NCI-H82 treated with DMSO at 0.1 percent for 48 hours (cell line): Measurements from ENCODE around the gene DNASE1L3.

Source experiments
- DNase-seq: peaks from one replicate; lab custom pipeline; 2025; ENCODE audit not compliant: unreplicated experiment; lab: John Stamatoyannopoulos, UW

Gene DNASE1L3

DNA sequence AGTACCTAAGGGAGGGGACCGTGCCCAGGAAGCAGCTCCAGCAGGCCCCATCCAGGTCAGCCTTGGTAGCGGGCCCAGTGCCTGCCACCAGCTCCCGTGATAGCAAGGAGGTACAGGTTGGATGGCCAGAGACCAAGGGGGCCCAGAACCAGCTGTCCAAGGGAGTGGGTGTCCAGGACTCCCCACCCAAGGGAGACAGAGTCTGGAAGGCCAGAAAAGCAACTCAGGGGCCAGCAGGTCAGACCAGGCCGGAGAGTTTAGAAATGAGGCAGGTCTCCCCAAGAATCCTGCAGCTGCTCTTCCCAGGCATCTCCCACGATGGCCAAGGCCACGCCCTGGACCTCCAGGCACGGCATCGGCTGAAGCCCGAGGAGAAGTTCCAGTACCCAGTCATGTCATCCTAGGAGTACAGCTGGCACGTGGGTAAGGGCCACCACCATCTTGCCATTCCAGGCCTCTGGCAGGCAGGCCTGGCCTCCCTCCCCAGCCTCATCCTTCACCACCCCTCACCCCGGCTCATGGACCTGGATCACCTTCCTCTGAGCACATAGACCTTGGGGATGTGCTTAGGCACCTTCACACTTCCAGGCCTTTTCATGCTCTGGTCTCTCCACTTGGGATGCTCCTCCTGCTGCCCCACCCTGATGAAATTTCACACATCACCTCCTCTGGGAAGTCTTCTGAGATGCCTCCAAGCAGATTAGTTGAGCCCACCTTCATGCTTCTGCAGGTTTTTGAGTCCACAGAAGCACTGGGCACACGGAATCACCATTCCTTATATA lies 30.5 kb downstream of the DNASE1L3 start:
- no peak for DNase-seq

DNA sequence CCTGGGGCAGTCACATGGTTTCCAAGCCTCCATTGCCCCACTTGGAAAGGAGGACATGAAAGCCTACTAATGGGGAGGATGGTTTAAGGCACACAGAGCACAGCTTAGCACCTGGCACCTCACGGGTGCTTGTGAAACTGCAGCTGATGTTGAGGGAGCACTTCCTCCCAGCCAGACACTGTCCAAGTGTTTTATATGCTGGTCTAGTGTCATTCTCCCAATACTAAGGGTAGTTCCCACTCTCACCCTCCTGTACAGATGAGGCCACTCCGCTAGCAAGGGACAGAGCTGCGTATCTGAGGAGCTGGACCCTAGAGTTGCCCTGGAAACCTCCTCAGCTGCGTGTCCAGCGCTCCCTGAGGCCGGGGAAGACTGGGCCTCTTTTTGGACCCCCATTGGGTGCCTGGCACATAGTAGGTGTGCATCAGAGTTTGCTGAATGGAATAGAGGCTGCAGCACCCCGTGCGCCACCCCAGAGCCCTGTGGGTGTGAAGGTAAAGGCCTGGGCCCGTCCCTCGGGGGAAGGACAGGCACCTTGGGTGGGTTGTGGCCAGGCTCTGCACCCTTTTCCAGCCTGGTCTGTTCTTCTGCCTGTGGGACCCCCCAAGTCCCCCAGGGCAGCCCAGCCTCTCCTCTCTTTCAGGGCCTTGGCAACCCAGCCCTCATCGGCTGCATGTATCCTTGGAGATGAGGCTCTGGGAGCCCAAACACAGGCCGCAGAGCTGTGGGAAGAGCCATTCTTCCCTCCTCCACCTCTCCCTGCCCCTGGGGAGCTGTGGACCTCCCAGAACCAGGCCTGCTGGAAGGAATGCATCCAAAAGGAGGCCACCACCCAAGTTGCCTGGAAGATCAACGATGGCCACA lies 31.3 kb downstream of the DNASE1L3 start:
- DNase-seq, result no peak

DNA sequence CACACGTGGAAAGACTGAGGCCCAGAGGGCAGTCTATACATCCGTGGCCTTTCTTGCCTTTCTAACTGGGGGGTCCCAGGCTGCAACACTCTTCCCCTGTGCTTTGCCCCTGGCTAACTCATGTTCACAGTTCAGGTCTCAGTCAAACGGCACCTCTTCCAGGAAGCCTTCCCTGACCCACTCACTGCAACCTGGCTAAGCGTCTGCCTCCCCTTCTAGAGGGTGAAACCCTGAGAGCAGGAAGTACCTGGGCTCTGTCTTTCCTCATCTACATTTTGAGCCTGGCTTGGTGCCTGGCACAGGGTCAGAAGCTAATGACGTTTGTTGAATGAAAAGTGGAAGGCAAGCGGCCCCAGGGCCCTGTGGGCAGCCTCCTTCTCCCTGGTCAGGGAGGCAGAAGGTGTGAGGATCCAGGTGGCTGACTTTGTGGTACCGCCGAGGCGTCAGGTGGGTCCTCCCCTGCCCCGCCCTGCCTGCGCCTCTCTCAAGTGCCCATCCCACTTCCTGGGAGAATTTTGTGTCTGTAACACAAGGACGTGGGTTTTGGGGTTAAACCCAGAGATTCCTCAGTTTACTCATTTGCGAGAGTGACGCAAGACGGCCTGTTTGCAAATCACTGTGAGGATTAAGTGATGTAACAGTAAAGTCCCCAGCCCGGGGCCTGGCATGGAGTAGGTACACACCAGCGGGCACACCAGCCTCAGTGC lies 32.1 kb downstream of the DNASE1L3 start:
- DNase-seq, result no peak

DNA sequence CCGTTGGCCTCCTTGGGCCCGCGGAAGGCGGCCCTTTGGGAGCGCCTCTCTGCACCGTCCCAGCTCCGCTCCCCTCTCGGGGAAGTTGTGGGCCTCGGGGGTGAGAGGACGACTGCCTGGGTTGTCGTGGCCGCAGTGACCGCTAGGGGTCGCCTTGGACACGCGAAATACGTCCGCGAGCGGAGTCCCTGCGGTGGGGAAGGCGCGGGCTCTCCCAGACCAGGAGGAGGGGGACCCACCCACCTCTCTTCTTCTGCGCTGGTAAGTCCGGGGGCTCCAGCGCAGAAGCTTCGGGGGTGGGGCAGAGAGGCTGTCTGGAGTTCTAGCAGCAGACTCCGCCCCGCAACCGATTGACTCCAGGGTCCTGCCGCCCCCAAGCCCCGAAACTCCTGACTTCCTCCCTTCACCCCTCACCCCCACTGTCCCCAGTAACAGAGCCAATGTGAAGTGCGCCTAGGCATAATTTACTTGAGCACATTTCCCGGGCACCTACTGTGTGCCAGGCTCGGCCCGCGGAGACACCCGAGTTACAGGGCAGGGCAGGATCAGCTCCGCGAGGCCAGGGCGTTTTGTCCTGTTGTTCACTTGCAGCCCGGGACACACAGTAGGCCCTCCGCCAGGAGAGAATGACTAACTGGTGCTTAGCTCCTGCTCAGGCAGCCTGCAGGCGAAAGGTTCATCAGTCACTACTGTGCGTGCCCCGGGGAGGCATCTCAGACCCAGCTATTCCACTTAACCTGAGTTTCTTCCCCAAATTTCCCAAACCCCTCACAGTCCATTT lies 32.8 kb downstream of the DNASE1L3 start:
- DNase-seq, result peak; percentile 4

DNA sequence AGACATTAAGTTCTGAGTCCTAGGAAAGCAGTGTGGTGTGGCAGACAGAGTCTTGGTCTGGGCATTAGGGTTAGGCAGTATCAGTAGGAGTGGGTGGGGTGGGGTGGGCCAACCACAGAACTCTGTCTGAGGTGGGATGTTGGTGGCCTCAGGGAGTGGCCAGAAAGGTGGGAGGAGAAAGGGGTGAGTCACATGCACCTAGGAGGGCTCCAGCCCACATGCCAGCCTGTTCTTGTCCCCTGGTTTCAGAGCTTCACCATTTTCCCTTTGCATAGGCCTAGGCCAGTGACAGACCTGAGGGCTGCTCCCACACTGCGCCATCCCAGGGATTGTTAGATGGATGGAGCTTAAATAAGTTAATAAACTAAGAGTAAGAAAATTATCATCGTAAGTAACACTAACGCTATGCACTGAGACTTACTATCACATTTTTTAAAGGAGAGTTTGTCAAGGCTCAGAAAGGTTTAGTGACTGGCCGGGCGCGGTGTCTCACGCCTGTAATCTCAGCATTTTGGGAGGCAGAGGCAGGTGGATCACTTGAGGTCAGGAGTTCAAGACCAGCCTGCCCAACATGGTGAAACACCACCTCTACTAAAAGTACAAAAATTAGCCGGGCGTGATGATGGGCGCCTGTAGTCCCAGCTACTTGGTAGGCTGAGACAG lies 33.8 kb downstream of the DNASE1L3 start:
- DNase-seq, result no peak

DNA sequence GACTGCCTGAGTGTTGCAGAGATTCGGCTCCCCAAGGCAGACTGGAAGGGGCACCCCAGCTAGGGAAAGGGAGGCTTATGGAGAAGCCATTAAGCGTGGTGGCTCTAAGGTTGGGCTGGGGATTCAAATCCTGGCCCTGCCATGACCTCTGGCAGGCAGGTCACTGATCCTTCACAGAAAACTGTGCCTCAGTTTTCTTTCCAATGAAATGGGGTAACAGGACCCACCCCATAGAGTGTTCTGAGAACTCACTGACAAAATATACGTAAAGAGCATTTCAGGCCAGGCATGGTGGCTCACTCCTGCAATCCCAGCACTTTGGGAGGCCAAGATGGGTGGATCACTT lies 34.6 kb downstream of the DNASE1L3 start:
- no peak for DNase-seq

DNA sequence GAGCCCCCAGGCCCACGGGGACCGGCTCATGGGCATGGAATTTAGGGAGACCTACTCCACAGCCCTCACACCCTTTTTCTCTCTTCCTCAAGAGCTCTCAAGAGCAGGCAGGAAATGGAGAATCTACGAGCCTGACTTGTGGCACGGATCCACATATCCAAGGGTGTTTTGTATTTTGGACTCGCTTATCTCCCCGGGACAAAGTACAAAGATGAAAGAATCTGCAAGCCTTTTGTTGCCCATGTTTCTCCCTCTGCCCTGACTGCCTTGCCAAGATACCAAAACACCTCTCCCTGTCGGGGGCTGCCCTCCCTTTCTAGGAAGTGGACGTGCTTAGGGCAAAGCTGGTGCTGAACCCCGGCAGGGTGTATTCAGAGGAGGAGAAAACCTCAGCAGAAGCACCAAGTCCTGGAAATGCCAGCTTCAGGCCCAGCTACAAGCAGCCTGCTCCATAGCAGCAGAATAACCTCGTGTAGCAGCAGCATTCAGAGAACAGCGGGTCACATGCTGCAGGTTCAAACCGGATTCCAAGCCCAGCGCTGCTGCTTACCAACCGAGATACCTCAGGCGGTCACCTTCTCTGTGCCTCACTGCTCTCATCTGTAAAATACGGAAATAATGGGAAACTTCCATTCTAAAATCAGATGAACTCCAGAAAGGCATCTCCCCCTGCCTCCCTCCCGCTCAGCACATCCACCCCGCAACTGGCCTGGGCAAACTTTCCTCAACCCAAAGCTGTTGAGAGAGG lies 35.2 kb downstream of the DNASE1L3 start:
- no peak for DNase-seq

DNA sequence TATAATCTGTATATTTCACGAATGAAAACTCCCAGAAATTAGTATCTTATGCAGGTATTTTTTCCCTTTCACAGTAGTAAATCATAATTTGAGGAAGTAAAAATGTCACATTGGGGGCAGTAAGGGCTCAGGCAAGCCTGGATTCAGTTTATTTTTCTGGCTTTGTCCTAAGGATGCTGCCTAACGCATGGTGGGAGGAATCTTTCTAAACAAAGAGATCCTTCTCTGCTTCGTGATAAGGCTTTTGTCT lies 35.7 kb downstream of the DNASE1L3 start:
- DNase-seq, result no peak

DNA sequence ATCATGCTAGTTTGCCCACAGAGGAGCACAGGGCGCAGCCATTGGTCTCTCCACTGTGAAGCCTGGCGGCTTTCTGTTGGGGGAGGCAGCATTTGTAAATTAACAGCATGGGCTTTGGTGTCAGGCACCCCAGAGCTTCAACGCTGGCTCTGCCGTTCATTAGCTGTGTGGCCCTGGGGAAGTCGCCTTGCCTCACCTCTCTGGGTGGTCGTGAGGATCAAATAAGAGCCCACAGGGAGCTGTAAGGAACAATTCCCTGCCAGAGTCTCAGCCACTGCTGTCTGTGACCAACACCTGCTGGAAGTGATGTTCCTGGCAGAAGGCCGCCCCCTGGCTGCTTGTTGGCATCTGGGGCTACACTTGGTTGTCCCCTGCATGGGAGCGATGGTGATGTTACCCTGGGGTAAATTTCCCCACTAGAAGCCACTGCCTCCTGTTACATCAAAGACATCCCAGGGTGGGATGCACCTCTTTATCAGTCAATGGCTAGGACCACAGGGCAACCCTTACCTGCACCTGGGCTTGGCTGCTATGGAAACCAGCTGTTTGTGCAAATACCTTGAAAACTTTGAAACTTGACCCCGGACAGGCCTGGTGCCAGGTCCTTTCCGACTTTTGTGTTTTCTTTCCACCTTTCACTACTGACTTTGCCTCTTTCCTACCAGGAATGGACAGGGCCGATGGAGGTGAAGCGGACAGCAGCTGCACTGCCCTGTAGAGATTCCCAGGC lies 36.9 kb downstream of the DNASE1L3 start:
- DNase-seq, result peak; percentile 6

DNA sequence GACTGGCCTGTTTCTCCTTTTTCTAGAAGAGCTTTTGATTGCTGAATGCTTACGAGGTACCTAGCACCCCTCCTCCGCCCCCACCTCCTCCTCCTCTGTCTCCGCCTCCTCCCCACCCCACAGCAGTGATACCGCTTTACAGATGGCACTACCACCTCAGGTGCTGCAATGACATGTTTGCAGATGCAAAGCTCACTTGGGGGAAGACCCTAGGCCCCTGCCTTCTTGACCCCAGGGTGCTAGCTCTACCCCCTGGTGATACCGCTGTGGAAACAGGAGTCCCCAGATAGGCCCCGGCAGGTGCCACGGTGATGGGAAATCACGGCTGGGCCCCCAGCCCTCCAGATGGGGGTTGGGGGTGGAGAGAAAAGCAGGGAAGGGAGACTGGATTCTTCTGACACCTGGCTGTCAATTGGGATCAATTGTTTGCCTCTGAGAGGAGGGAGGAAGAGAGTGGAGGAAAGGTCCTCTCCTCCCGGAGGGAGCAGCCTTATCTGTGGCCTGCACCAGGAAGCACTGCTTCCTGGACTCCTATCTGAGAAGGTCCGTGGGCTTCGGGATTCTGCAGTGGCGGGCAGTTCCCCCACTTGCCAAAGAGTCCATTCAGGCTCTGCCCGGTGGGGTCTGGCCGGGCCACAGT lies 37.6 kb downstream of the DNASE1L3 start:
- DNase-seq, result no peak

DNA sequence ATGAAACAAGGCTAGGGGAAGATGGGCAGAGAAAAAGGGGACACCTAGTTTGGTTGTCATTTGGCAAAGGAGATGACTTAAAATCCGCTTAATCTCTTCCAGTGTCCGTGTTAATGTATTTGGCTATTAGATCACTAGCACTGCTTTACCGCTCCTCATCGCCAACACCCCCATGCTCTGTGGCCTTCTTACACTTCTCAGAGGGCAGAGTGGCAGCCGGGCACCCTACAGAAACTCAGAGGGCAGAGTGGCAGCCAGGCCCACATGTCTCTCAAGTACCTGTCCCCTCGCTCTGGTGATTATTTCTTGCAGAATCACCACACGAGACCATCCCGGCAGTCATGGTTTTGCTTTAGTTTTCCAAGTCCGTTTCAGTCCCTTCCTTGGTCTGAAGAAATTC lies 39.6 kb downstream of the DNASE1L3 start:
- DNase-seq, result no peak

DNA sequence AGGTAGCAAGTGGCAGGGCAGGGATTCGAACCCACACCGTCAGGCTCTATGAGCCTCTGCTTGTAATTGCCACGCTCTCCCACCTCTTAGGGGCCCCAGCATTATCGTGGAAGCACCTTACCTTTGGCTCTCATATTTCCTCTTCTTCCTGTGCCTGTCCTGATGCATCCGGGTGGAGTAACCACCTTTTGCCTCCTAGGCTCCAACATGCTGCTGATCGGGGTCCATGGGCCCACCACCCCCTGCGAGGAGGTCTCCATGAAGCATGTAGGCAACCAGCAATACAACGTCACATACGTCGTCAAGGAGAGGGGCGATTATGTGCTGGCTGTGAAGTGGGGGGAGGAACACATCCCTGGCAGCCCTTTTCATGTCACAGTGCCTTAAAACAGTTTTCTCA lies 40.4 kb downstream of the DNASE1L3 start:
- no peak for DNase-seq

DNA sequence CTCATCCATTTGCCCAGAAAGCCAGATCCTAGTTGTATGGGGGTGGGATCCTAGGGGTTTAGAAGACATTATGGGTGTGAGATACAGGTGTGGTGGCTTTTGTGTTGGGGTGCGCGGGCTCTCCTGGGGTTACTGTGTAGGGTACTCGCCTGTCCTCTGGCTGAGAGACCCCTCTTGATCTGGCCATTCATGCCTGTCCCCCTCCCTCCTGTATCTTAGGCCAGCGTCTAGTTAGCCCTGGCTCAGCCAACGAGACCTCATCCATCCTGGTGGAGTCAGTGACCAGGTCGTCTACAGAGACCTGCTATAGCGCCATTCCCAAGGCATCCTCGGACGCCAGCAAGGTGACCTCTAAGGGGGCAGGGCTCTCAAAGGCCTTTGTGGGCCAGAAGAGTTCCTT lies 41.4 kb downstream of the DNASE1L3 start:
- no peak for DNase-seq

DNA sequence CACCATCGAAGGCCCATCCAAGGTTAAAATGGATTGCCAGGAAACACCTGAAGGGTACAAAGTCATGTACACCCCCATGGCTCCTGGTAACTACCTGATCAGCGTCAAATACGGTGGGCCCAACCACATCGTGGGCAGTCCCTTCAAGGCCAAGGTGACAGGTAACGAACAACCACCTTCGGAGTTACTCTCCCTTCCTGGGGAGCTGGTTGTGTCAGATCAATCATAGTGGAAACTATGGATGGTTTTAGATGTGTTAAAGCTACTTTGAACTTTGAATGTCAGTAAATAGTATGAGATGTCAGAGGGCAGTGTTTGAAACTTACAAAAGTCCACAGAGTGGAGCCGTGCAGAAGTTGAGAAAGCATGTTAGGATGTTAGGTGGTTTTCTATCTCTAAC lies 42.3 kb downstream of the DNASE1L3 start:
- no peak for DNase-seq

DNA sequence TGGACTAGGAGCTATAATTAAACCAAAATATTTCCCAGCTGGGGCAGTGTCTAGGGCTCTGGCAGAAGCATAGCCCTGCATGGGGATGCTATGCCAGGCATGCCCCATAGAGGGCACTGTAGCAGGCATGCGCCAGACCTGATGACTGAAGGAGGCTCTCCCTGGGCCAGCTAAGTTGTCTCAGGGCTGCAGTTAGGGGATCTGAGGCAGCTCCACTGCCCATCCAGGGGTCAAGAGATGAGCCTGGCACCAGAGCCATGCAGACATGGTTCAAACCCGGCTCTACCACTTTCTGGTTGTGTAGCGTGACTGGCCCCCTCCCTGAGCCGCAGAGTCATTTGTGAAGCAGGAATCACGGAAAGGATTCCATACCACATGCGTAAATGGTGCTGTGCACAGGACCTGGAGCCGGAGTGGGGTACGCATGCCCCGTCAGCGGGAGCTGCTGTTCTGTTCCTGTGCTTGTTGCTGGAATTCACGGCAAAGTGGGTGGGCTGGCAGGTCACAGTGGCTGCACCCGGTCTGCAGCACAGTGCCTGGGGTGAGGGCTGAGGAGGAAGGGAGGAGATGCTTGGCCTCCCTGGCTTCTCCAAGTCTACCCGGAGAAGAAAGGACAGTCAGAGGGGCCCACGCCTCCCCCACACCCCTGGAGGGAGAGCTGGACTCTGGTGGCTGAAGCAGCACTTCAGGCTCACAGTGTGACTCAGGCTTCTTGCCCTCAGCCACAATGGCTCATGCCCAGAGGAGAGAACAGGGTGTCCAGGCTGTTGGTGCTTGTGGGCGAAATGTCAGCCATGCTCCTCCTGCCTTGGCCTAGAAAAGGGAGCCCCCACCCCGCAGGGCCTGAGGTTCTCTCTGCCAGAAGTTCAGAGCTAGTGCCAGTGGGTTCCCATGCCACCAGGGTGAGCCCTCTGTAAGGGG lies 43.1 kb downstream of the DNASE1L3 start:
- peak; percentile 2 for DNase-seq

DNA sequence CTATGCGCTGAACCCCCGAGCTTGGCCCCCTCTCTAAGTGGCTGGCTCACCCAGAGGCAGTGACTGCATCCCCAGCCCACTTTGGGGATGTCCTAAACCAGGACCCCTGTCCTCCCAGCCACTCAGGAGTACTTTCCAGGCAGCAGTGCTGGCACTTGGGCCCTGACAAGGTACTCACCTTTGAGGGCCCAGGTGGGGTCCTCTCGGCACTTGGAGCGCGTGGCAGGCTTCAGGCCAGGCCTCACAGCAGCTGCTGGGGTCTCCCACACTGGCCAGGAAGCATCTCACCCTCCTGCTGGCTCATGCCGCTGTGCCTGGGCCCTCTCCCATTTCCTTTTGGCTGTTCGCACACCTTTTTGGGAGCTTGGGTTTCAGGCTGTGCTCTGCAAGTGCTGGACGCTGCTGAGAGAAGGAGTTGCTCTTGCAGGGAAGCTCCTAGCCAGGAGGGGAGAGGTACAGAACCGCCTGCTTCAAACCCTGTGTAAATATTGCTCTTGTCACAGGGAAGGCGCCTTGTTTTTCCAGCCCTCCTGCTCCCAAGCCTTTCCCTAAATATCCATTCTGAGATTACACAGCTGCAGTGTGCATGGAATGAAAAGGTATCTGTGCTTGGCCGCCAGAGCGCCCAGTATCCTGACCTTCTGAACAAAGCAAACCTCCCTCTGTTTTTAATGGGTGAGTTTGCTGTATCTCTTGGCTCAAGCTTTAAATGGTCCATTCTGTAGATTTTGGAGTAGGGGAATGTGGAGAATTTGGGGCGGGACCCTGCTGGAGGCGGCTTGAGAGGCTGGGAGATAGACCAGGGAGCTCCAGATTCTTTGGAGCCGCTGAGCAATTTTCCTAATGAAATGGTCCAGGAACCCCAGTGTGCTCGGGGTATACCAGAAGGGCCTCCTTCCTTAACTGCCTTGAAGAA lies 45.6 kb downstream of the DNASE1L3 start:
- no peak for DNase-seq
